Hepatic stellate cell (primary cell): ENCODE measurements around the gene ABHD4.
"Not testable (repeated sequence)": the region's sequence is repeated elsewhere in the genome, so short reads cannot be mapped to it uniquely, and the experiment has no call there.

Experiments used
- DNase-seq: peaks from one replicate; pipeline ENCODE4 v3.0.0; 2011; ENCODE audit warnings: low spot score

Gene ABHD4

GRCh38 chr14:22627506-22628263, 29.6 kb downstream of the ABHD4 start:
- no peak for DNase-seq

- DNase-seq = no peak
These were observed 31.3 kb downstream of the ABHD4 start for GRCh38 chr14:22629361-22629760.

GRCh38 chr14:22630066-22630465, 32.0 kb downstream of the ABHD4 start:
- DNase-seq = no peak

GRCh38 chr14:22630486-22630885, 32.4 kb downstream of the ABHD4 start:
- DNase-seq = peak; percentile 68

- no peak for DNase-seq
These were observed 36.3 kb downstream of the ABHD4 start for GRCh38 chr14:22634233-22634900.

GRCh38 chr14:22635980-22636379, 37.9 kb downstream of the ABHD4 start:
- DNase-seq = not testable (repeated sequence)

- DNase-seq = no peak
These were observed 42.1 kb downstream of the ABHD4 start for GRCh38 chr14:22640192-22640591.

DNA sequence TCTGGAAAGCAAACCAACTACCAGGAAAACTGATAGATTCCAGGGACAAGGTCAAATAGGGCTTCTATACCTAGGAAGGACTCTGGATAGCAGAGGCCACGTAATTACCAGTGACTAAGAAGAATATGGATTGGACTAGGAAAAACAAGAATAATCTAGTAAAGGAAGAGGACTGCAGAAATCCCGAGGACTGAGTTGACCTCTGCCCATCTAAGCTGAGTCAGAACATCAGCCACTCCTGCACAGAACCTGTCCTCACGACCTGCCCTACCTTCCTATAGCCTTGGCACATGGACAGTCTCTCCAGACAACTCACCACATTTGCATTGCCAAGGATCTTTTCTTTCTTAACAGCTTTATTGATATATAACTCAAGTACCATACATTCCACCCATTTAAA, 43.7 kb downstream of the ABHD4 start:
- peak; percentile 40 for DNase-seq

- DNase-seq = no peak
These were observed 46.2 kb downstream of the ABHD4 start, which contains the start of gene OR6J1 for GRCh38 chr14:22644305-22644635. TSS of gene OR6J1 (minus strand) at chr14:22644352. CDS start at chr14:22634811, 9,541 bp downstream.

- peak; percentile 71 for DNase-seq
These were observed 48.6 kb downstream of the ABHD4 start for GRCh38 chr14:22646570-22647254.

DNA sequence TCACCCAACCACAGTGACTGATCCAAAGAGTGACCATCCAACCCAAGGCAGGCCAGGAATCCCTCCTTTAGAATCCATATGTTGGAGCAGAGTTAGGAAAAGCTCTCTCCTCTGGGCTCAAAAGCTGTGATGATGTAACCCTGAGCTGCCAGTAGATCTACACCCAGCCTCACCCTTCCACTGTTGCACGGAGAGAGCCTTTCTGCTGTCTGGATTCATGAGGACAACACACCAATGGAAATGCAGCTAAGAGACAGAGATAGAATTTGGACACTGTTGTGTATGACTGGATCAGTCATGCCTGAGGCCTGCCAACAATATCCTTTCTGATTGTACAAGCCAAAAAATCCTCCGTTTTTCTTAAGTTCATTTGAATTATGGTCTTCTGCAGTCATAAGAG, 50.4 kb downstream of the ABHD4 start:
- no peak for DNase-seq

DNA sequence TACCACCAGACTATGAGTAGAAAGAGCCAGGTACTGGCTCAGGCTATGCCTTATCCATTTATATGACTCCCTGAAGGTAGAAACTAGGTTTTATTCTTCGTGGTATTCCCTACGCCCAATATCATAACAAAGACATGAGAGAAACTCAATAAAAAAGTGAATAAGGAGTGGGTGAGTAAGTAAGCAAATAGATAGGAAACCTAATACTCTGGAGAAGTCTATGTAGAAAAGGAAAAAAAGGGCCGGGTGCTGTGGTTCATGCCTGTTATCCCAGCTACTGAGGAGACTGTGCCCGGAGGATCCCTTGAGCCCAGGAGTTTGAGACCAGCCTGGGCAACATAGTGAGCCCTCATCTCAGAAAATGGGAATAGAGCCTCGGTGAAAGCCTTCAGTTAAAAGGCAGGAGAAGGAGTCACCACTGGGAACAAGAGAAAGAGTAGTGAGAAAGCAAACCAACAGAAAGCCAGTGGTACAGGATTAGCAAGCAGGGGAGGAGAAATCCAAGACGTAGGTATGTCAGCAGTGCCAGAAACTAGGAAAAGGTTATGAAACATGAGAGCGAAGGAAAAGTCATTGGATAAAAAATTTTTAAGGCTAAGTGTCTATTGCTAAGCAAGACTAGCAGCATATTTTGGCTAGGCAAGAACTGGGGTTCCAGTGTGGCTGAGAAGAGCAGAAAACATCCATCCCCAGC, 52.1 kb downstream of the ABHD4 start:
- no peak for DNase-seq

DNA sequence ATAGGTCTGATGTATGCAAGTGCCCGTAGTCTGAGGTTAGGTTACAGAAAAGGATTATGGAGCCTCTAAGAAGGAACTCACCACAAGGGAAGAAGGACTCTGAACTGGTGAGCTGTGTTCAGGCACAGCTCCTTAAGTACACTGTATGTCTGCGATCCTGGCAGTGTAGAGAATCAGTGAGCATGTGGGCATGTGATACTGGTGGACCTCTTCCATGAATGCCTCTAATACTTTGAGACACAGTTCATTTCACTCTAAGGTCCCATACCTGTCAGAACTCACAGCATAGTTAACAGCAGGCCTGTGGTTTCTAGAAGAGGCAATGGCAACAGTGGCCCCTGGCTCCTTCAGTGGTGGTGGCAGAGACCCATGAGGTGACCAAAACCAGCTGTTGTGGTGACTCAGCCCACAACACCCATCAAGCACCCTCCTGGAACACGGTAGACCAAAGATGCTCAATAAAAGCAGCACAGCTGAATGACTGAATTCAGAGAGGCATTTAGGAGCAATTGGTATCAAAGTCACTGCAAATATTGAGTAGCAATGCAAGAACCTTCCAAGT, 52.9 kb downstream of the ABHD4 start:
- no peak for DNase-seq

- DNase-seq = no peak
These were observed 53.5 kb downstream of the ABHD4 start for GRCh38 chr14:22651586-22651985.

DNA sequence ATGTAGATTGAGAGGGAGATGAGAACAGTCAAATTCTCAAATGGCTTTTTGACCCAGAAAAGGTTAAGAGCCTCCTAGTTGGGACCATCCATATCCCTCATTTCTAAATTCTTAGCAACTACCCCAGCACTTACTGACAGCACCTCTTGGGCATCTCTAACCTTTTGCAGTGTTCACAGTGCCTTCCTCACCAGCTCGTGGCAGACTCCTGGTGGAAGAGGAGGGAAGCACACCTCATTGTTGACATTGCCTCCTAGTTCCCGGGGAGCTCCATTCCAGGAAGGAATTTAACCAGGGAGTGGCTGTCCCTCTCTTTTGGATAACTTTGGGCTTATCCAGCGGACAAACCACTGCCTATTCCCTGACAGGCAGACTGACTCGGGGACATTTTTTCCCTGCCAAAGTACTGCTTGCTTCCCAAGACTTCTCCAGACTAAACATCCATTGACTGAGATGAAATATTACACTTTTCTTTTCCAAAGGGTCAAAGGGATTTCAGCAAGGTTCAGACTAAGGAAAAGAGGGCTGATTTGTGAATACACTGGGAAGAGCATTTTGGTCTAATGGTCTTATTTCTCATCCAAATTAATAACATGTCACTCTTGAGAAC, 55.0 kb downstream of the ABHD4 start:
- peak; percentile 77 for DNase-seq

DNA sequence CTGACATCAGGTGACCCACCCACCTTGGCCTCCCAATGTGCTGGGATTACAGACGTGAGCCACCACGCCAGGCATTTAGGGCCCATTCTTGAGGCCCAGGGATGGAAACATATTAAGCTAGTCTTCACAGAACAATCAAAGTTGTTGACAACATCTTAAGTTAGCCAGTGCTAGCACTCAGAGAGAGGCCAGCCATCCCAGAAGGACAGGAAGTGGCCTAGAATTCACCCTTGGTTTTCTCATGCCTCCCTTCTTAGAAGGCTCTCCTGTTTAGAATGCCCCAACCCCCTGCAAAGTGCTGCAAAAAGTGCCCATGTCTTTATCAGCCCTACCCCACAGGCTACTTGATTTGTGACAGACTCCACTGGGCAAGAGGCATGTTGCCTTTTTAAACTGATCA, 58.1 kb downstream of the ABHD4 start:
- no peak for DNase-seq

- DNase-seq = no peak
These were observed 59.0 kb downstream of the ABHD4 start for GRCh38 chr14:22656945-22657731.

DNA sequence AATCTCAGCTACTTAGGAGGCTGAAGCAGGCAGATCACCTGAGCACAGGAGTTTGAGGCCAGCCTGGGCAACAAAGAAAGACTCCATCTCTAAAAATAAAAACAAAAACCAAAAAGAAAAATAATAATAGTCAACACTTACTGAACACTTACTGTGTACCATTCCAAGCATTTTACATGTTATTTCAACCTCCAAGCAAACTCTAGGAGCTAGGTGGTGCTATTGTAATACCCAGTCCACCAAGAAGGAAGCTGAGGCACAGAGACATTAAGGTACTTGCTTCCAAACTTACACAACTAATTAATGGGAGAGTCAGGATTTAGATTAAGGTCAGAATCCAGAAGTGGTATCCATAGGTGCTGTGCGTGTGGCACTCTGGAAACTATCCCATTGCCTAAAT, 59.8 kb downstream of the ABHD4 start:
- no peak for DNase-seq

DNA sequence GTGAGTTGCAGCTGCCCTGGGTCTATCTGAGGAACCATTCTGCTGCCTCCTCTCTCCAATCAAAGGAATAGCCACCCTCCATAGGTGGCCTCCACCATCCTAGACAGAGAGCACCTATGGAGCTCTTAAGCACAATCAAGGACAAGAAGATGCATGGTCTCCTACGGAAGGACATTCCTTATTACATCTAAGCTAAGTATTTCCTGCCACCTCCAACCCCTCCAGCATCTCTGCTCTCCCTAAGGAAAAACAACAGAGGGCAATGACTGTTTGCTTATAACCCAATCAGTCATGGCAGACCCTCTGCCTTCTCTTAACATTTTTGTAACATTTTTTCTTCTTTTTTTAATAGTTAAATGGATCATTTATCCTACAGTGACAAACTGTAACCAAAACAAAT, 60.8 kb downstream of the ABHD4 start:
- no peak for DNase-seq

DNA sequence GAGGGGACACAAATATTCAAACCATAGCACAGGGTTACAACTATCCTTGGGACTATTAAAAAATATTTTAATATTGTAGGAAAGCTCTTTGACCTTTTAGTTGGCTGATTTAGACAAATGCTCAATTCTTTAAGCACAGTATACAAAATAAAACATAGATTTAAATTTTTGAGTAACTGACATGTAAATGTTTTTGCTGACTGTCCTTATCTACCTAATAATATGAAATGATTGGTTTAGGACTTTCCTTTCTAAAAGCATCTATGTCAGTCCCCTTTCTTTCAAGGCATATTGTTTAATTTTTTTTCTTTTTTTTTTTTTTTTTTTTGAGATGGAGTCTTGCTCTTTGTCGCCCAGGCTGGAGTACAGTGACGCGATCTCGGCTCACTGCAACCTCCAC, 62.6 kb downstream of the ABHD4 start:
- no peak for DNase-seq
